HG03159 (cell line): ENCODE measurements around the gene CDIPT.
"Not testable (repeated sequence)": the region's sequence is repeated elsewhere in the genome, so short reads cannot be mapped to it uniquely, and the experiment has no call there.

ENCODE experiments used
- ATAC-seq: cut with Tn5 transposase; IDR thresholded peaks from one replicate; pipeline ENCODE4 v1.9.1; 2021; ENCODE audit warnings: mild to moderate bottlenecking, moderate library complexity; ENCODE audit not compliant: unreplicated experiment

Gene CDIPT

DNA sequence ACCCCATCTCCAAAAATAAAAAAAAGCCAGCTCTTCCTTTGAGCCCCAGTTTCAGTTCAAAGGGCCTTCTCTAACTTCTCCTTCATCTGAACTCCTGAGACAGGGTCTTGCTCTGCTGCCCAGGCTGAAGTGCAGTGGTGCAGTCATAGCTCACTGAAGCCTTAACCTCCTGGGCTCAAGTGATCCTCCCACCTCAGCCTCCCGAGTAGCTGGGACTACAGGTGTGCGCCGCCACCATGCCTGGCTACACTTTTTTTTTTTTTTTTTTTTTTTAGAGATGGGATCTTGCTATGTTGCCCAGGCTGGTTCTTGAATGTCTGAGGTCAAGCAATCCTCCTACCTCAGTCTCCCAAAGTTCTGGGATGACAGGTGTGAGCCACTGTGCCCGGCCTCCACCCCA is 29.8 kb downstream of the CDIPT start:
- ATAC-seq: not testable (repeated sequence)

DNA sequence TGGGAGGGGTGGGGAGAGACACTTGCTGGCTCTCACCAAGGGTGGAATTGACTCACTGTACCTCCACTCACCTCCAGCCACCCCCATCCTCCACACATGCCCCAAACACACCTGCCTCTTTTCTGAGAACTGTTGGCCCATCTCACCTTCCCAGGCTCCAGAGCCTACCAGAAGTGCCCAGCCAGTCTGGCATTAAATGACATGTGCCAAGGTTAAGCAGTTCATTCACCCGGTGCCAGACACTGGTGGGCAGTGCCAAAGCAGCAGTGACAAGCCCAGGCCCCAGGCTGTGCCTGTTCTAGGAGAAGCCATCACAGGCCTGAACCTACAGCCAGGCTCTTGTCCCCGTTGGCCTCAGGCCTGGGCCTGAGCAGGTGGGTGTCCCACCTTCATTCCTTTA is 31.5 kb downstream of the CDIPT start:
- no peak for ATAC-seq

DNA sequence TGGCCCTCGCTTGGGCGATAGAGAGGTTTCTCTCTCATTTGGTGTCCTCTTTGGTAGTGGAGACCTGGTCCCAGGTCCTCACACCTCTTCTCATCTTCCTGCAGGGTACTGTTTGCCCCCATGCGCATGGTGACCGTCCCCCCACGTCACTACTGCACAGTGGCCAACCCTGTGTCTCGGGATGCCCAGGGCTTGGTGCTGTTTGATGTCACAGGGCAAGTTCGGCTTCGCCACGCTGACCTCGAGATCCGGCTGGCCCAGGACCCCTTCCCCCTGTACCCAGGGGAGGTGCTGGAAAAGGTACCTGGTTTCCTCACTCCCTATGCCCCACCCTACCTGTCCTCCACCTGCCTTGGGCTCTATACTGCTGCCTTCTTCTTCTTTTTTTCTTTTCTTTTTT is 32.3 kb downstream of the CDIPT start:
- ATAC-seq: no peak

DNA sequence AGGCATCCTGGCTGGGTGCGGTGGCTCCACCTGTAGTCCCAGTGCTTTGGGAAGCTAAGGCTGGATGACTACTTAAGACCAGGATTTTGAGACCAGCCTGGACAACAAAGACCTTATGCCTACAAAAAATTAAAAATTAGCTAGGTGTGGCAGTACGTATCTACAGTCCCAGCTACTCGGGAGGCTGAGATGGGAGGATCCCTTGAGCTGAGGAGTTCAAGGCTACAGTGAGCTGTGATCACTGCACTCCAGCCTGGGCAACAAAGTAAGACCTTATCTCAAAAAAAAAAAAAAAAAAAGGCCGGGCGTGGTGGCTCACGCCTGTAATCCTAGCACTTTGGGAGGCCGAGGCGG is 36.7 kb downstream of the CDIPT start:
- no peak for ATAC-seq

DNA sequence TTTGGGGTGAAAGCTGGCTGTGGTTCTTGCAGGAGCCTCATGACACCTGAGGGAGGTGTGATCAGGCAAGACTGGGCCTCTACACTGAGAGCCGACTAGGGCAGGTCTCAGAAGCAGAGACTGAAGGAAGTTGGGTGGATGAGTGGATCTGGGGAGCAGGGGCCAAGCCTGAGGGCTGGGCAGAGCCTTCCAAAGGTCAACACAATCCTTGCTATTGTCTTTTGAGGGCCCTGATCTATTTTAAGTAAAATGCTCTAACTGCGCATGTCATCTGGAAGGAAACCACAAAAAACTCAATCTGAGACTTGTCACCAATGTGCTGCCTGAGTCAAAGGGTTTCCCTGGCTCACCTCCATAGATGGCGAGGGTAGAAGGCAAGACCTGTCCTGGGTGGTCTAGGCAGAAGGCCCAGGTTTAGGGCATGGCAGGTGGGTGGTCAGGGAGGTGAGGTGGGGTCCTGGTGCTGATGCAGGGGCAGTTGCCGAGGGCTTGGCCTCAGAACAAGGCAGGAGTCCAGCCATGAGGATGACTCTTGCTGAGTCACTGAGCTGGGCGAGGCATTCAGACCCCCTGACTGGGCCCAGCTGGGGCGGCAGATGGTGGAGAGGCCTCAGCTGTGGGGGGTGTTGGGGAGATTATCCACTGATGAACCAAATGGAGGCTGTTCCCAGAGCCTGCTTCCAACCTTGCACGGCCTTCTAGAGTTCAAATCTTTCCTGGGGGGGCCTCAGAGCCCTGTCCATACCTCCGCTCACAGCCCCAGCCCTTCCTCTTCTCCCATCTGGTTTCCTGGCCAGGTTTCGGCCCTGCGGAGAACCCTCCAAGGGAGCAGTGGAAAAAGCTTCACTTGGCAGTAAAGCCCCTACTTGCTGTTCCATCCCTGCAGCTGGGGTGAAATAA is 37.6 kb downstream of the CDIPT start:
- no peak for ATAC-seq

DNA sequence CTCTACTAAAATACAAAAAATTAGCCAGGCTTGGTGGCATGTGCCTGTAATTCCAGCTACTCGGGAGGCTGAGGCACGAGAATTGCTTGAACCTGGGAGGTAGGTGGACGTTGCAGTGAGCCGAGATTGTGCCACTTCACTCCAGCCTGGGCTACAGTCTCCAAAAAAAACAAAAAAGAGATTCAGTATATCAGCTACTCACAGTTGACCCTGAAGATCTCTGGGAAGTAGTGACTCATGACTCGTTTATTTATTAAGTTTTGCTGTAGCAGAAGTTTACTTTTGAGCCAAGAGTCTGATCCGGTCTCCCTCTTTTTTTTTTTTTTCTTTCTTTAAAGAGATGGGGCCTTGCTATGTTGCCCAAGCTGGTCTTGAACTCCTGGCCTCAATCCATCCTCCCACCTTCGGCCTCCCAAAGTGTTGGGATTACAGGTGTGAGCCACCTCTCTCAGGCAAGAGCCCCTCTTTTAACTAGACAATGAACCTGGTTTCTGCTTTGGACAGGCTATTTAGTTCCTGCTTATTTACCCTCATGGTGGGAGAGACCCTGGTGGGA is 38.4 kb downstream of the CDIPT start:
- ATAC-seq: no peak

DNA sequence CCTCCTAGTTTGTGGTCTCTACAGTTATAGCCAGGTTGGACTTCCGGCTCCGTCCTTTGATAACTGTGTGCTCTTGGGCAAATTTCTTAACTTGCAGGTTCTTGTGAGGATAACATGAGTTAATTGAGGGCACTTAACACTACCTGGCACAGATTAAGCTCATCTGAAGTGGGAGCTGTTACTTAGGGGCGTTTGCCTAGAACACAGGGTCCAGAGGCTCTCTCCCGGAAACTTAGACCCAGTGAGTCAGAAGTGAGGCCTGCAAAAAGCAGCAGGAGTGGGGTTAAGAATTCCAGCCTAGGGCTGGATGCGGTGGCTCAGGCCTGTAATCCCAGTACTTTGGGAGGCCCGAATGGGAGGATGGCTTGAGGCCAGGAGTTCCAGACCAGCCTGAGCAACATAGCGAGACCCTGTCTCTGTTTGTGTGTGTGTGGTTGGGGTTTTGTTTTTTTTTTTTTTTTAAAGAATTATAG is 41.3 kb downstream of the CDIPT start:
- no peak for ATAC-seq

DNA sequence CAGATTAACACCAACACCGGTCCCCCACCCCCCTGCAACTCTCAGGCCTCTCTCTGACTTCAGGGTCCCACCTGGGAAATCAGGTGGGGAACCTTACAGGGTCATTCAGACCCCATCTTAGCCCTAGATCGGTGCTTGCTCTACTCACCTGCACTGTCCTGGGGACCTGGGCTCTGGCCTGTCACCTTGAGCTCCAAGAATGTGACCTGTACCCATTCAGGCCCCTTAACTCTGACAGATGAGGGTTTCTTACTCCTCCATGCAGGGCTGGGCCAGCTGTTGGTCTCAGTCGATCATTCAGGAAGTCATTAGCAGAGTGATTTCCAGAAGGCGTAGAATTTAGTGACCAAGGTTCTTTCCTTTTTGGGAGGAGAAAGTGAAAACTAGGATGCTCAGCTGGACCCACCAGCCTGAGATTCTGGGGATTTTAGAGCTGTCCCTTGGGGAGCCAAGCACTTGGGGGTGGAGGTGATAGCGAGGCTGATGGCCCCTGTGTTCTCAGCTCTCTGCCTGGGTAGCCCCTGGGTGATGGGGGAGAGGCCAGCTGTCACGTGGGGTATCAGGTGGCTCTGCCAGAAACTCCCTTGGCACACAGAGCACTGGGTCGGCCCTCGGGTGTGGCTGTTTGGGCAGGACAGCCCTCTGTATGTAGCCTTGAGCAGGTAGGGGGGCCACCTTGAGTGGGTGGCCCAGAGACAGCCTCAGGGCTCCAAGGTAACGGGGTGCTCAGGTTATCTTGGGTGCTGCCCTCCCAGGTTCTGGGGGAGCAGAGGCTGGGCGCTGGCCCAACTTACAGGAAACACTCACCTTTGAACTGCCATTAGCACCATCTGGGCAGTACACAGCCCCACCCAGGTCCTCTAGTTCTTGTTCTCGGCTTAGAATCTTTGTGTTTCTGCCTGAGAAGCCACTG is 42.0 kb downstream of the CDIPT start:
- peak; percentile 38 for ATAC-seq

DNA sequence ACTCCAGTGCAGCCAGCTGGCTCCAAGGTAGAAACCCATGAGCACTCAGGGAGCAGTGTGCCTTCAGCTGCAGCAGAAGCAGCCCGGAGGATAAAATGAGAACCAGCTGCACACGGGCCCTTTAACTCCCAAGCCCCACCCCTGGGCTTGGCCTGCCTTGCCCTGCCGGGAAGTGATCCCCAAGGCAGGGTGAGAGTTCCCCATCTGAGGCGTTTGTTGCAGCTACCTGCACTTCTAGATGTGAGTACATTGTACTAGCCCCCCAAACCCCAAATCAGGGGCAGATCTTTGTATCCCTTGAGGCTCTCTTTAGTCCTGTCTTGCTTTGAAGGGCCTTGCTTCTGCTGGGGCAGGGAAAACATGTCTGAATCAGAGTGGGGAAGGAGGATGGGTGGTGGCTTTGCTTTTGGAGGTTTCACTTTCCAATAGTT is 42.7 kb downstream of the CDIPT start, which contains the start of gene MVP:
Gene MVP (plus strand): TSS at position 192 of the 431 bp plus-strand sequence. CDS start 10,088 bp downstream, outside the sequence.
- no peak for ATAC-seq

DNA sequence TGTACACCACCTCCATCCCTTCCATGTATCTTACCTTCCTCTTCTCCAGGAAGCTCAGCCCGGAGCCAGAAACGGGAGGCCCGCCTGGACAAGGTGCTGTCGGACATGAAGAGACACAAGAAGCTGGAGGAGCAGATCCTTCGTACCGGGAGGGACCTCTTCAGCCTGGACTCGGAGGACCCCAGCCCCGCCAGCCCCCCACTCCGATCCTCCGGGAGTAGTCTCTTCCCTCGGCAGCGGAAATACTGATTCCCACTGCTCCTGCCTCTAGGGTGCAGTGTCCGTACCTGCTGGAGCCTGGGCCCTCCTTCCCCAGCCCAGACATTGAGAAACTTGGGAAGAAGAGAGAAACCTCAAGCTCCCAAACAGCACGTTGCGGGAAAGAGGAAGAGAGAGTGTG is 43.5 kb downstream of the CDIPT start:
- ATAC-seq: no peak

DNA sequence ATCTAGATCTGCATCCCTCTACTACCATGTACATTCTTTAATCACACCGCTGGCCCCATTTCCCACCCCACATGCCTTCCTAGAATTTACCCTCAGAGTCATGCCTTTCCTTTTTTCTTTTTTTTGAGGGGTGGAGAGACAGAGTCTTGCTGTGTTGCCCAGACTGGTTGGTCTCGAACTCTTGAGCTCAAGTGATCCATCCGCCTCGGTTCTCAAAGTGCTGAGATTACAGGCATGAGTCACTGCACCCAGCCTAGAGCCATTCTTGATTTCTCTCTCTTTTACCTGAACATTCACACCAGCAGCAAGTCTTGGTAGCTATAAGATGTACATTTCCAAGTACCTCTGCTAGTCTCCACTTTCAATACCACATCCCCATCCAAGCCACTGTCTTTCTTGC is 44.9 kb downstream of the CDIPT start:
- no peak for ATAC-seq

DNA sequence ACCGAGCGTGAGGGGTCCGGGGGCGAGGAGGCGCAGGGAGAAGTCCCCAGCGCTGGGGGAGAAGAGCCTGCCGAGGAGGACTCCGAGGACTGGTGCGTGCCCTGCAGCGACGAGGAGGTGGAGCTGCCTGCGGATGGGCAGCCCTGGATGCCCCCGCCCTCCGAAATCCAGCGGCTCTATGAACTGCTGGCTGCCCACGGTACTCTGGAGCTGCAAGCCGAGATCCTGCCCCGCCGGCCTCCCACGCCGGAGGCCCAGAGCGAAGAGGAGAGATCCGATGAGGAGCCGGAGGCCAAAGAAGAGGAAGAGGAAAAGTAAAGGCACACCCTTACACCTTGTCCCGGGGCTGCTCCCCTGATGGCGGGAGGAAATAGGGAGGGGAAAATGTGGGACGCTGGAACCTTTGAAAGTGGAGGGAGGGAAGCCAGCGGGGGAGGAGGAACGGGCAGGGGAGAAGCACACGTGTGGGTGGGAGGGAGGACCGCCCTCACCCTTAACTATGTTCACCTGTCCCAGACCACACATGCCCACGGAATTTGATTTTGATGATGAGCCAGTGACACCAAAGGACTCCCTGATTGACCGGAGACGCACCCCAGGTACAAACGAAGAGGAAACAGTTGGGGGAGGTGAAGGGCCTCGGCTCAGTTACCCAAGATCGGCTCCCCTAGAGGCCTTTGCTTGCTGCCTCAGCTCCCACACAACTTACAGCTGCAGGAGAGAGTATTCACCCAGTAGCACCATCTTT is 46.2 kb downstream of the CDIPT start:
- peak; percentile 2 for ATAC-seq

DNA sequence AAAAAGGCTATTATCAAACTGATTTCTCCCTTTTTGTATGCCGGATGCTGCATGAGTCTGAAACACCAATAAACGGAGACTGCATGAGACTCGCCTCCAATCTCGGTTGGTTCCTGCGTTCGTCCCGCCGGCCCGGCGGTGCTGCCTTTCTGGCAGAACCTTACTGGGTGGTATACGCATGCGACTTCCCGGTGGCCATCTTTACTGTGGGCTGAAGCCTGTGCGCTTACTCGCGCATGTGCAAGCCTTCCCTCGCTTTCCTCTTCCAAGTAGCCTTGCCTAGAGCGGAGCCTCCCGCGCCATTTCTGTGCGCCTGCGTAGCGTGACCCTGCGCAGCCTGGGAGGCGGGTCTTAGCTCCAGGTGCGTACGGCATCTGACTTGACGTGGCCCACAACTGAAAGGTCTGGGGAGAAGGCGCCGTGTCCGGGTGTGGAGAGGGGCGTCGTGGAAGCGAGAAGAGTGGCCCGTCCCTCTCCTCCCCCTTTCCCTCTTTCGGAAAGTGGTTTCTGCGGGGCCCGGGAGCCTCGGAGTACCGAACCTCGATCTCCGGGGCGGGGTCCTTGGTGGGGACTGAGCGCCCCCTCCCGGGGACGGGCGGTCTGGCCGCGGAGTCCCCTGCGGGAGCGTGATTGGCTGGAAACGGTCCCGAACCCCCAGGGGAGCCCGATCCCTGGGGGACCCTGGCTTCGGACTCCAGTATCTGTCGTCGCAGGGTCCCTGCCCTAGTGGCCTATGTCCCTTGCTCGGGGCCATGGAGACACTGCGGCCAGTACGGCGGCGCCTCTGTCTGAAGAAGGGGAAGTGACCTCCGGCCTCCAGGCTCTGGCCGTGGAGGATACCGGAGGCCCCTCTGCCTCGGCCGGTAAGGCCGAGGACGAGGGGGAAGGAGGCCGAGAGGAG is 47.0 kb downstream of the CDIPT start, which contains the start of gene PAGR1:
Gene PAGR1 (plus strand): TSS at position 360 of the 901 bp plus-strand sequence. CDS start 374 bp downstream, at position 734.
- peak; percentile 64 for ATAC-seq

DNA sequence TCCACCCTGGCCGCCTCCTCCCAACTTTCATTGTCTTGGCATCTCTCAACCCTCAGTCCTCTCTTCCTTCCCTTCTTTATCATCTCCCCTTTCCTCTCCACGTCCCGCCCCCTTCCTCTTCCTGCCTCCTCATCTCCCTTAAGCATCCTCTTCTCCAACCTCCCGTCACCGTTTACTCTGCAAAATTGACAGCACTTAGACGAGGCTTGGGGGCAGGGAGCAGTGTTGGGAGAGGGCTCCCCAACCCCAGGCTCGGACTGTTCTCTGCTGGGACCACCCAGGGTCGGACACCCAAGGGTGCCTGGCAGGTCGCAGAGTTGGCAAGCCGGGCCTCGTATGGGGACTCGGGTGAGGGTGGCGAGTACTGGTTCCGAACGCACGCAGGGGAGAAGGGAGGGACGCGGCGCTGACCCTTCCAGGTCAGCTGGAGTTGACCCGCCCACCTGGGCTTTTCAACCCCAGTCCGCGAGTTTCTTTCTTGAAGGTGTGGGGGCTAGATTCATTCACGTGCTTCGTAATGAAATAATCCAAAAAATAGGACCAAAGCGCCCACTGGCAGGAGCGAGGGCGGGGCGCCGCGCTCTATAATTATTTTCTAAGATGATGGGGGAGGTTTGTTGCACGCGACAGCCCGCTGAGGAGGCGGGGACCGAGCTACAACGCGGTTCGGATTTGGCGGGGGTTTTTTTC is 47.8 kb downstream of the CDIPT start:
- no peak for ATAC-seq

DNA sequence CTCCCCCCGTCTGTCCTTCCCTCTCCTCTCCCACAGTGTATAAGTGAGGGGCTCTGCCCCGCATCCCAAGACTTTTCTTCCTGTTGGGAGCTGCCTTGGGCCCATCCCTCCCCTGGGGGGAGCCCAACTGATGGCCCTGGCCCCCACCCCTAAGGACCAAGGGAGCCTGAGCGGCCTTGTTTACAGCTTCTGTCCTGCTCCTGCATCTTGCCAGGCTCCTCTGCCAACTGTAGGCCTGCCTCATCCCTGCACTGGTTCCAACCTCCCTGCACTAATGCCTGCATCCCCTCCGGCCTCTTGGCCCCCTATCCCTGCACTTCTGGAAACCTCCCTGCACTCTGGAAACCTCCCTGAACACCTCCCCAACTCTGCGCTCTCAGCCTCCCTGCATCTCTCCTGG is 48.4 kb downstream of the CDIPT start:
- ATAC-seq: no peak

DNA sequence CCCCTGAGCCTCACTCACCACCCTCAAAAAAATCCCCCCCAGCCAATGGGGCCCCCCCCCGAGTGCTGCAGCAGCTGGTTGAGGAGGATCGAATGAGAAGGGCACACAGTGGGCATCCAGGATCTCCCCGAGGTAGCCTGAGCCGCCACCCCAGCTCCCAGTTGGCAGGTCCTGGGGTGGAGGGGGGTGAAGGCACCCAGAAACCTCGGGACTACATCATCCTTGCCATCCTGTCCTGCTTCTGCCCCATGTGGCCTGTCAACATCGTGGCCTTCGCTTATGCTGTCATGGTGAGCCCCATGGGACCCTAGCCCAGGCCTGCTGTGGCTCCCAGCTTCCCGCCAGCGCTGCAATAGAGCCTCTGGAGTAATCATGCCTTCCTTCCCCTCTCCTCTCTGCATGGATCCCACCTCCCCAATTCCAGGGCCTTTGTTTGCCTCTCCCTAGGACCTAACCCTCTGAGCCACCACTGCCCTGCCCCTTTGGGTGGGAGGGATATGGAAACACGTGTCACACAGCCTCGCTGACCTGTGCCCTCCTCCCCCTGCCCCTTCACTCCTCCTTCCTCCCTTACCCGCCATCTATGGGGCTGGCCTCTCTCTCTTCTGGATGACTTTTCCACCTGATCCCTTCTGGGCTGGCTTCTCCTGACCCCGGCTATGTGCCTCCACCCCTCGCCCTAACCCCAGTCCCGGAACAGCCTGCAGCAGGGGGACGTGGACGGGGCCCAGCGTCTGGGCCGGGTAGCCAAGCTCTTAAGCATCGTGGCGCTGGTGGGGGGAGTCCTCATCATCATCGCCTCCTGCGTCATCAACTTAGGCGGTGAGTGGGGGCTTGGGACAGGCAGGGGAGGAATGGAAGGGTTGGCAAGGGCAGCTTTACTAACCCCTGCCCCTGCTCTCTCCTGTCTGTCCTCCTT is 49.1 kb downstream of the CDIPT start:
- no peak for ATAC-seq

DNA sequence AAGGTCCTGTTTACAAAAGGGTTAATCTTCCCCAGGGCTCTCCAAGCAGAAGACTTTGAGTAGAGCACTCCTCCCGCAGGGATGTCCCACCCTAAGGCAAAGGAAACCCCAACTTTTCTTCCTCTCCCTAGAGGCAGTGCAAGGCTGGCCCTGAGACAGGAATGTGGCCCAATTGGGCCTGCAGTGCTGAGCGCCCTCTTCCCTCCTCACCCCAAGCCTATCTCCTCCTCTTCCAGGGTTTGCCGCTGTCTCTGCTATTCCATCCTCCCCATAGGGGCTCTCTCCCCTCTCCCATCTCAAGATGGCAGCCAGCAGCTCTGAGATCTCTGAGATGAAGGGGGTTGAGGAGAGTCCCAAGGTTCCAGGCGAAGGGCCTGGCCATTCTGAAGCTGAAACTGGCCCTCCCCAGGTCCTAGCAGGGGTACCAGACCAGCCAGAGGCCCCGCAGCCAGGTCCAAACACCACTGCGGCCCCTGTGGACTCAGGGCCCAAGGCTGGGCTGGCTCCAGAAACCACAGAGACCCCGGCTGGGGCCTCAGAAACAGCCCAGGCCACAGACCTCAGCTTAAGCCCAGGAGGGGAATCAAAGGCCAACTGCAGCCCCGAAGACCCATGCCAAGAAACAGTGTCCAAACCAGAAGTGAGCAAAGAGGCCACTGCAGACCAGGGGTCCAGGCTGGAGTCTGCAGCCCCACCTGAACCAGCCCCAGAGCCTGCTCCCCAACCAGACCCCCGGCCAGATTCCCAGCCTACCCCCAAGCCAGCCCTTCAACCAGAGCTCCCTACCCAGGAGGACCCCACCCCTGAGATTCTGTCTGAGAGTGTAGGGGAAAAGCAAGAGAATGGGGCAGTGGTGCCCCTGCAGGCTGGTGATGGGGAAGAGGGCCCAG is 50.0 kb downstream of the CDIPT start:
- ATAC-seq: no peak
